ENCODE results near the gene TMEM266.
"Not testable (repeated sequence)": the region's sequence is repeated elsewhere in the genome, so short reads cannot be mapped to it uniquely, and the experiment has no call there.

Gene TMEM266, protein sequence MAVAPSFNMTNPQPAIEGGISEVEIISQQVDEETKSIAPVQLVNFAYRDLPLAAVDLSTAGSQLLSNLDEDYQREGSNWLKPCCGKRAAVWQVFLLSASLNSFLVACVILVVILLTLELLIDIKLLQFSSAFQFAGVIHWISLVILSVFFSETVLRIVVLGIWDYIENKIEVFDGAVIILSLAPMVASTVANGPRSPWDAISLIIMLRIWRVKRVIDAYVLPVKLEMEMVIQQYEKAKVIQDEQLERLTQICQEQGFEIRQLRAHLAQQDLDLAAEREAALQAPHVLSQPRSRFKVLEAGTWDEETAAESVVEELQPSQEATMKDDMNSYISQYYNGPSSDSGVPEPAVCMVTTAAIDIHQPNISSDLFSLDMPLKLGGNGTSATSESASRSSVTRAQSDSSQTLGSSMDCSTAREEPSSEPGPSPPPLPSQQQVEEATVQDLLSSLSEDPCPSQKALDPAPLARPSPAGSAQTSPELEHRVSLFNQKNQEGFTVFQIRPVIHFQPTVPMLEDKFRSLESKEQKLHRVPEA

GRCh38 chr15:76059320-76060117 is at the start of gene TMEM266:
TMEM266 (plus strand) TSS chr15:76059985; CDS start chr15:76134264, 74,279 bp downstream.
- peak; percentile 49 for DNase-seq (ENCODE audit: low spot score)

DNA sequence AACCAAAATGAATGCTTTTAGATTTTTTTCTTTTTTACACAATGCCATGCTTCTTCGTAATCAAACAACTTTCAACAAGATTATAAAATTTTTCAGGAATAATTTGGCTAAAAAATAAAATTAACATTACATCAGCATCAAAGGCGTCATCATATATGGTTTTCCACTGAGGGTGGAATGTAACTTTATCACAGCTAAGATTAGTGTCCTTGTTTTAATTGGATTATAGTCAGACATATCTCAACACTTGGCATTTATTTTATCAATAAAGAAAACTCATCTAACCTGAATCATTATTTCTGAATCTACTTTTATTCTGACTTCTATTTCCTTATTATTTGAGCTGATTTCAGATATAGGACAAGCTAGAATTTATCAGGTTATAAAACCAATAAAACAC is 49.2 kb upstream of the TMEM266 start:
- DNase-seq (ENCODE audit: low spot score) = no peak

GRCh38 chr15:76011627-76012551 is 47.9 kb upstream of the TMEM266 start, which contains the start of gene NRG4:
NRG4 (minus strand) TSS chr15:76012424; CDS start chr15:76011230, 1,194 bp downstream.
- peak; percentile 4 for DNase-seq (ENCODE audit: low spot score)

DNA sequence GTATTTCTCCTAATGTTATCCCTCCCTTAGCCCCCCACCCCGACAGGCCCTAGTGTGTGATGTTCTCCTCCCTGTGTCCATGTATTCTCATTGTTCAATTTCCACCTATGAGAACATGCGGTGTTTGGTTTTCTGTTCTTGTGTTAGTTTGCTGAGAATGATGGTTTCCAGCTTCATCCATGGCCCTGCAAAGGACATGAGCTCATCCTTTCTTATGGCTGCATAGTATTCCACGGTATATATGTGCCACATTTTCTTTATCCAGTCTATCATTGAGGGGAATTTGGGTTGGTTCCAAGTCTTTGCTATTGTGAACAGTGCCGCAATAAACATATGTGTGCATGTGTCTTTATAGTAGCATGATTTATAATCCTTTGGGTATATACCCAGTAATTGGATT is 46.3 kb upstream of the TMEM266 start:
- not testable (repeated sequence) for DNase-seq (ENCODE audit: low spot score)

GRCh38 chr15:76024021-76024768 is 35.6 kb upstream of the TMEM266 start:
- no peak for DNase-seq (ENCODE audit: low spot score)

GRCh38 chr15:76032046-76032445 is 27.7 kb upstream of the TMEM266 start:
- DNase-seq (ENCODE audit: low spot score) = no peak

DNA sequence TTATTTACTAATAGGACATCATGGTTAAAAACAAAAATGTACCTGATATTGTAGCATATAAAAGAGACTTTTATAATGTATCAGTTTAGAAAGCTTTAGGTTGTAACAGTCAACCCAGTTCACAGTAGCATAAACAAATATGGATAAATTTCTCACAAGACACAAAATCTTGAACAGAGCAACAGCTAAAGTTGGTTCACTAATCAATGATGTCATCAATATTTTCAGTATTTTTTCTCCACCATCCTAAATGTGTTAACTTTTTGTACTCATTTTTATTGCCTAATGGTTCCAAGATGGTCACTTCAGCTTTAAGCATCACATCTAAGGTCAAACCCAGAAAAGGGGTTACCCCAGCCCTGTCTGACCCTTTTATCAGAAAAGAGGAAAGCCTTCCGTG is 26.3 kb upstream of the TMEM266 start:
- no peak for DNase-seq (ENCODE audit: low spot score)

- DNase-seq (ENCODE audit: low spot score) = no peak
These were observed 25.7 kb upstream of the TMEM266 start for GRCh38 chr15:76034111-76034510.

GRCh38 chr15:76035593-76035992 is 24.2 kb upstream of the TMEM266 start:
- no peak for DNase-seq (ENCODE audit: low spot score)

DNA sequence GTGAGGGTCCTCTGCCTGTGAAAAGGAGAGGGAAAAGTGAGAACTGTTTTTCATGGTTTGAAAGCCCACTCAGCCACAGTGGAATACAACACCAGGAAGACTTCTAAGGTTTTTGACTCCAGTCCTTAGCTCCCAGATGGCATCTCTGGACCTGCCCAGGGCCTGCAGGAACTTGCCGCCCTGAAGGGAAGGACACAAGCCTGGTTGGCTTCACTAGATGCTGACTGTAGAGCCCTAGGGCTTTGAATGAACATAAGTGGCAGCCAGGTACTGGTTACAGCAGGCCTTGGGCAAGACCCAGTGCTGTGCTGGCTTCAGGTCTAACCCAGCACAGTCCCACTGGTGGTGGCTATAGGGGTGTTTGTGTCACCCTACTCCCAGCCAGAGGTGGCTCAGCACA is 21.3 kb upstream of the TMEM266 start:
- no peak for DNase-seq (ENCODE audit: low spot score)

DNA sequence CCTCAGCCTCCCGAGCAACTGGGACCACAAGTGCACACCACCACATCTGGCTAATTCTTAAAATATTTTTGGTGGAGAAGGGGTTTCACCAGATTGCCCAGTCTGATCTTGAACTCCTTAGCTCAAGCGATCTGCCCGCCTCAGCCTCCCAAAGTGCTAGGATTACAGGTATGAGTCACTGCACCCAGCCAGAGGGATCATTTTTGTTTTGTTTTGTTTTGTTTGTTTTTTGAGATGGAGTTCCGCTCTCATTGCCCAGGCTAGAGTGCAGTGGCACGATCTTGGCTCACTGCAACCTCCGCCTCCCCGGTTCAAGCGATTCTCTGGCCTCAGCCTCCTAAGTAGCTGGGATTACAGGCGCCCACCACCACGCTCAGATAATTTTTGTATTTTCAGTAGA is 5.6 kb upstream of the TMEM266 start:
- DNase-seq (ENCODE audit: low spot score) = not testable (repeated sequence)

DNA sequence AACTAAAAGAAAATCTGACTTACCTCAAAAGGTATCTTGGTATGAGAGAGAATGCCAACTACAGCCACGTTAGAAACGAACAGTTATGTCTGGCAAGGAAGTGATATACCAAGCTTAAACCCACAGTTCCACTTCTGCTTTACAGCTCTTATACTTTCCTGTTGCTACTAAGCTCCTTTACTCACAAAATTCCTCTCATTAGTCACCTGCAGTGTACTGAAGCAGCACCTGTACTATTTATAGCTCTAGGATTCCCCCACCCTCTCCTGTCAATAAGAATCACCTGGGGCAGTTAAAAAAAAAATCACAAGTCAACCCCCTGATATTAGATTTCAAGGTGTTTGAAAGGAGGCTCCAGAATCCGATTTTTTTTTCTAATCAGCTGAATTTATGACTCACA is 2.9 kb upstream of the TMEM266 start:
- peak; percentile 74 for DNase-seq (ENCODE audit: low spot score)

GRCh38 chr15:76057332-76058000 is 2.3 kb upstream of the TMEM266 start:
- DNase-seq (ENCODE audit: low spot score) = peak; percentile 42

DNA sequence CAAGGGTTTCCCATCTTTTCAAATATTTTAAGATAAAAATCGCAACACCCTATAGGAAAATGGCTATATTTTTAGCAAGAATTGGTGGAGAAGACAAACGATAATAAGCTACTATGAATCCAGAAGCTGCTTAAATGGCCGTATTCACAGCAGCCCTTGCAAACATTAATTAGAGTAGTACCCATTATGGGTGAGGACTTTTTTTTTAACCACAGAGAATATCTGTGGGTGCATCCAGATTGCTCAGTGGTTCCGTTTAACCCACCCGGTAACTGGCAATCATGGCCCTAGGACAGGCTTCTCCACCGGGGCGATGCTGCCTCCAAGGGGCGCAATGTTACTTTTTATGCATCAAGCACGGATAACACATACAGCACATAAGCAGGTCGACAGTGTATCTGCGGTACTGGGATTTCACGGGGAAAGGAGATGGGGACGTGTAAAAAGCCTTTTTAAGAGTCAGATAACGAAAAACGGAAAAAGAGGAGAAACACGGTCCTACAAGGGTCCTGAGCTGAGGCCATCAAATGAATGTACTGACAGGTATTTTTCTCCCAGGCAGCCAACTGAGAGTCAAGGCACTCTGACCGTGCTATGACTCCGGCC is 968 bp upstream of the TMEM266 start:
- DNase-seq (ENCODE audit: low spot score) = no peak

- no peak for DNase-seq (ENCODE audit: low spot score)
These were observed 569 bp downstream of the TMEM266 start for GRCh38 chr15:76060118-76060989.

GRCh38 chr15:76061700-76062099 is 1.9 kb downstream of the TMEM266 start:
- DNase-seq (ENCODE audit: low spot score) = no peak

GRCh38 chr15:76062286-76062685 is 2.5 kb downstream of the TMEM266 start:
- peak; percentile 7 for DNase-seq (ENCODE audit: low spot score)

DNA sequence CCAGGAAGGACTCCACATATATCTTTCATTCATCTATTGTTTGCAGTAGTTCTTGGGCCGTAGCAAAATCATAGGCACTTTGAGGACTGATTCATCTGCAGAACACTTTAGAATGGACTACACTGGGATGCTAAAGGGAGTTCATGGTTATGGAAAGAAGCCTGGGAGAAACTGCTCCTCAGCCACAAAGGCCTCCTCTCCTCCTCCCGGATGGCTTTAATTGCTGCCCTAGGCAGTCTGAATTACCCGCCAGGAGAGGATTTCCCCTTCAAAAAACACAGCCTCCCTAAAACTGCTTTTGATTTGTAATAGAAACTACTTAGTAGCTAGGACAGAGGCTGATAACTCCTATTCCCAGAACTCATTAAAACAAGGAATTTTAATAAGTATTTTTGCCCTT is 4.6 kb downstream of the TMEM266 start:
- DNase-seq (ENCODE audit: low spot score) = no peak

GRCh38 chr15:76065245-76065644 is 5.5 kb downstream of the TMEM266 start:
- DNase-seq (ENCODE audit: low spot score) = no peak
